Fibroblast of pulmonary artery (primary cell): ENCODE data around the gene GTF2A1L.

ENCODE experiments used
- DNase-seq: peaks from one replicate; pipeline ENCODE4 v3.0.0-alpha.2; 2010; ENCODE audit warnings: low read depth
- H3K4me3 ChIP-seq: replicated peaks from 2 replicates; pipeline ENCODE4 v1.5.1; 2011; ENCODE audit warnings: low read depth, mild to moderate bottlenecking, control low read depth, low read length, moderate library complexity
- TF ChIP-seq, protein P1 (sequence below): IDR thresholded peaks from 2 replicates; pipeline ENCODE4 v1.5.1; 2011; ENCODE audit warnings: mild to moderate bottlenecking, control low read depth, low read length, inconsistent platforms; ENCODE audit errors: missing control alignments

The GTF2A1L gene

GRCh38 chr2:48728295-48728694, 110.6 kb downstream of the GTF2A1L start:
- no peak for DNase-seq
- TF ChIP-seq, protein P1, sequence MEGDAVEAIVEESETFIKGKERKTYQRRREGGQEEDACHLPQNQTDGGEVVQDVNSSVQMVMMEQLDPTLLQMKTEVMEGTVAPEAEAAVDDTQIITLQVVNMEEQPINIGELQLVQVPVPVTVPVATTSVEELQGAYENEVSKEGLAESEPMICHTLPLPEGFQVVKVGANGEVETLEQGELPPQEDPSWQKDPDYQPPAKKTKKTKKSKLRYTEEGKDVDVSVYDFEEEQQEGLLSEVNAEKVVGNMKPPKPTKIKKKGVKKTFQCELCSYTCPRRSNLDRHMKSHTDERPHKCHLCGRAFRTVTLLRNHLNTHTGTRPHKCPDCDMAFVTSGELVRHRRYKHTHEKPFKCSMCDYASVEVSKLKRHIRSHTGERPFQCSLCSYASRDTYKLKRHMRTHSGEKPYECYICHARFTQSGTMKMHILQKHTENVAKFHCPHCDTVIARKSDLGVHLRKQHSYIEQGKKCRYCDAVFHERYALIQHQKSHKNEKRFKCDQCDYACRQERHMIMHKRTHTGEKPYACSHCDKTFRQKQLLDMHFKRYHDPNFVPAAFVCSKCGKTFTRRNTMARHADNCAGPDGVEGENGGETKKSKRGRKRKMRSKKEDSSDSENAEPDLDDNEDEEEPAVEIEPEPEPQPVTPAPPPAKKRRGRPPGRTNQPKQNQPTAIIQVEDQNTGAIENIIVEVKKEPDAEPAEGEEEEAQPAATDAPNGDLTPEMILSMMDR, result no peak
- H3K4me3 ChIP-seq, result no peak overlapping the region

- TF ChIP-seq, protein P1, result no peak
- no peak for DNase-seq
- no peak overlapping the region for H3K4me3 ChIP-seq
Observed at GRCh38 chr2:48728840-48729239, 111.2 kb downstream of the GTF2A1L start.
